IPS-NIHi11 (cell line): Measurements from ENCODE around the gene TFF2.

ENCODE experiments used
- DNase-seq: peaks from one replicate; pipeline ENCODE4 v3.0.0; 2012; ENCODE audit warnings: mixed read lengths, low spot score

Gene TFF2

DNA sequence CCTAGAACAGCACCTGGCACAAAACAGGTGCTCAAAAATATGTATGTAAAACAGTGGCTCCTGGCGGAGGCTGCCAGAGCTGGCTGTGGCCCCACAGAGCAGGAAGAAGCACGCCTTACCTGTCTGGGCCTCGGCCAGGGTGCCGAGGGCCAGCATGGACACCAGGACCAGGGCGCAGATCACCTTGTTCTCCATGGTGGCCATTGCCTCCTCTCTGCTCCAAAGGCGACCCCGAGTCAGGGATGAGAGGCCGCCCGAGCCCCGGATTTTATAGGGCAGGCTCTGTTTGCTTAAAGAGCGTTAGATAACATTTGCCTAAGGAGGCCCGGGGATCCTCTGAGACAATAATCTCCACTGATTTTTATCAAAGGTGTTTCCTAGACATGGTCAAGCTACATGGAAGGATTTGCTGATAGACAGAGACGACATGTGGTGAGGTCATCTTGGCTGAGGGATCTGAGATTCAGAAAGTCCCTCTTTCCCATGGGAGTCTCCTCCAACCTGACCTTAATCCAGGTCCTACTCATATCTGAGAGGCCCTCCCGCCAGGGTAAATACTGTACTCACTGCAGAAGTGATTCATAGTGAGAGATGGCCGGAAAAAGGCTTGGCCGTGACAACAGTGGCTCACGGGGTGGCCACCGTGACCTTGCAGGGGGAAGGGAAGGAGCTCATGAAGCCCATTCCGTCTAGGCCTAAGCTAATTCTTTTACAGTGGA, 15.7 kb upstream of the TFF2 start, which contains the start of gene TFF1:
TFF1 (minus strand) TSS at position 244 of the 719 bp plus-strand sequence; CDS start at position 204, 40 bp downstream.
- no peak for DNase-seq

DNA sequence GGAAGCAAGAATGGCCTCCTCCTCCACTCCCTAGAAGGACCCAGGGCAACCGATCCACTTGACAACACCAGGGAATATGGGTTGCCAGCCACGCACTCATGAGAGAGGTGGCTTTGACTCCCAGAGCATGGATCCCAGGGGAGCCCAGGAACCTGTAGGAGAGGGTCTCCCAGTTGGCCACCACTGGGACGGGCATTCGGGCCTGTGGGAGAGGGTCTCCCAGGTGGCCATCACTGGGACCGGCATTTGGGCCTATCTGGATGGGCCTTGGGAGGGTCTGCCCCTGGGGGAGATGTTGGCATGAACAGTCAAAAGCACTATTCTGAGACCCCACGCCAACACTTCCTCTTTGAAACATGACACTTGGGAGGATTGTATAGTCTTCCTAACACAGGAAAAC, 15.0 kb upstream of the TFF2 start:
- no peak for DNase-seq

DNA sequence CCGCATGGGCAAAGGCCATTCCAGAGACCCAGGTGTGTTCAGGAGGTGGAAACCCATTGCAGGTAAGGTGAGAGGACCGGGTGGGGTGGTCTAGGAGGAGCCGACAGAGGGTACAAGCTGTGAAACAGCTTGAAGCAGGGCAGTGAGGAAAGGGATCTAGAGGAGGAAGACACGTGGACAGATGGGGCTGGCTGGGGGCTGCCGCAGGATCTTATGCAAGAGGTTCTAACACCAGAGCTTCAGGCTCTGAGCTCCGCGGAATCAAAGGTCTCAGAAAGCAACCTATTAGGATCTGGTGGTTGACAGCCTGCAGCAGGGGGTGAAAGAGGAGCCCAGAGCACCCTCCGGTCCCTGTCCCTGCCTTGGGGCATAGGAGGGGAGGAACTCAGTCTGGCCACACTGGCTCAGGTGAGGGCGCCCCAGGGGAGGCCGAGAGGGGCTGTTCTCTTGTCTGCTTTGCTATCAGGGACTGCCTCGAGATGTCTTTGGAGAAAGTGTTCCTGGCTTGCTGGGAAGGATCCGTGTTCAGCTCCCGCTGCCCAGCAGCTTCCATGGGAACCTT, 13.6 kb upstream of the TFF2 start:
- no peak for DNase-seq

DNA sequence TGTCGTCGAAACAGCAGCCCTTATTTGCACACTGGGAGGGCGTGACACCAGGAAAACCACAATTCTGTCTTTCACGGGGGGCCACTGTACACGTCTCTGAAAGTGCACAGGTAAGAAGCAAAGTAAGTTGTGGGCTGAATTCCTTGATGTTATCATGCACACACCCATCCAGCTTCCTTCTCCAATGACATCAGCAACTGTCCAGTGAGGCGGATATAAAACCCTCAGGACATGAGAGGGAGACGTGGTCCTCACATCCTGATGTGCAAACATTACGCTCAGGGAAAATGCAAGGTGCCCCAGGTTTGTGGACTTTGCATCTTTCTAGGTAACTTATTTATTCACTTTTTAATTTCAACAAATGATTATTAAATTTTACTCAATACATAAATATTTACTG, 12.5 kb upstream of the TFF2 start:
- DNase-seq, result no peak

DNA sequence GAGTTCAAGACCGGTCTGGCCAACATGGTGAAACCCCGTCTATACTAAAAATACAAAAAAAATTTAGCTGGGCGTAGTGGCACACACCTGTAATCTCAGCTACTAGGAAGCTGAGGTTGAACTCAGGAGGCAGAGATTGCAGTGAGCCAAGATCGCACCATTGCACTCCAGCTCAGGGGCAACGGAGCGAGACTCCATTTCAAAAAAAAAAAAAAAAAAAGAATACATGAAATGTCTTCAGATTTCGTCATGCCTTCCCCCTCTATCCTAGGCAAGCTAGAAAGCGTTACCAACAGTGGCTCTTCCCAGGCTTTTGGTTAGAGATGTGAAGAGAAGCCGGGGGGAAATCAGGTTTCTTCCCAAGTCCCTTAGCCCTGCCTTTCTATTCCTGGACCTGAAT, 11.9 kb upstream of the TFF2 start:
- DNase-seq, result no peak

DNA sequence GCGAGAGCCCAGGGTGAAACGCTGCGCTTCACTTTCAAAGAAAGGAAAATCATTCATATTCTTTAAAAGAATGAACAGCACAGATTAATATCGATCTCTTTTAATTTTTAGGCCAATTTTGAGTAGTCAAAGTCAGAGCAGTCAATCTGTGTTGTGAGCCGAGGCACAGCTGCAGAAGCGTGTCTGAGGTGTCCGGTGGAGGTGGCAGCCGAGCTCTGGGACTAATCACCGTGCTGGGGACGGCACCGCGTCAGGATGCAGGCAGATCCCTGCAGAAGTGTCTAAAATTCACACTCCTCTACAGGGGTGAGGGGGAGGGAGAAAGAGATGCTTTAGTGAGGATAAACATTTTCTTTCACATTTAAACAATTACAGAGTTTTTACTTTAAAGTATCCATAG, 11.4 kb upstream of the TFF2 start:
- DNase-seq, result no peak

DNA sequence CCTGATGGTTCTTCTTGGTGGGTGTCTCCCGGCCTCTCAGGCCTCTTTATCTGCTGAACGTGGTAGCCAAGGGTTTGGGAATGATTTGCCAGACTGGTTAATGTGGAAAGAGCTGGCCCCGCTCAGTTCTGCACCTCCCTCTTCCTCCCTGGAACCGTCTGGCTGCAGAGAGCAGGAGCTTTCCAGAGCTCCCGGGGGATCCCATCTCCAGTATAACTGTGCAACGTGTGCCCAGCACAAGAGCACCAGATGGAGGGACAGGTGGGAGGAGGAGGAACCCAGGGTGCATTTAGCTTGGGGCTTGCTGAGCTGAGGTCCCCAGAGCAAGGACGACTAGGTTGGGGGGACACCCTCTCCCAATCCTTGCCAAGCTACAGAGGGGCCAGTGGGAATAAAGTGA, 10.5 kb upstream of the TFF2 start:
- no peak for DNase-seq

DNA sequence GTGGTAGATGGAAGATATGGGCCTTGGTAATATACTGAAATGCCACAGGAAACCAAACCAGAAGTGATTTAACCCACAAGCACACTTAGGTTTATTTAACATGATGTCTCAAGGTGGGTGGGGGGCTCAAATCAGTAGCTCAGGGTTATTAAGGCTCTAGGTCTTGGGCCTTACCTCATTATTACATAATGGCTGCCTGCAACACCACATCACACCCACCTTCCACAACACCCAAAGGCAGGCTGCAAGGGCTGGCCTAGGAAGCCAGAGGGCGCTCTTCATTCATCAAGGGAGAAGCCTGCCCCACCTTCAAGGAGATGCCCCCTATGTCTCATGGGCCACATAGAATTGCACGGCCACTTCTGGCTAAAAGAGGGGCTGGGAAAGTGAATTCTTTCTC, 9.5 kb upstream of the TFF2 start:
- no peak for DNase-seq

DNA sequence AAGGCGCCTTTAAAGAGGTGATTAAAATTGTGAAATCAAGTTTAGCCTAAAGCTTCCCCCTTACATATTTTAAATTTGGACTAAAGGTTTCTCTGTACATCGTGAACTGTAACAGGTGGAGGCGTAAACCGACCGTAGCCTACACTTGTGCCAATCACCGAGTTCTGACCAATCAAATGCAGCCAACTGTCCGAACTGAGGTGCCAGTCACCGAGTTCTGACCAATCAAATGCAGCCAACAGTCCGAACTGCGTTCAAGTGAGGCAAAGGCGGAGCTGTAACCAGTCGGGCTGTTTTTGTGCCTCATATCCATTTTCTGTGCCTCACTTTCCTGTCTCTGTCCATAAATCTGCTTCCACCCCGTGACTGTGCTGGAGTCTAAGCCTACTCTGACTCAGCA, 8.1 kb upstream of the TFF2 start:
- DNase-seq, result no peak

DNA sequence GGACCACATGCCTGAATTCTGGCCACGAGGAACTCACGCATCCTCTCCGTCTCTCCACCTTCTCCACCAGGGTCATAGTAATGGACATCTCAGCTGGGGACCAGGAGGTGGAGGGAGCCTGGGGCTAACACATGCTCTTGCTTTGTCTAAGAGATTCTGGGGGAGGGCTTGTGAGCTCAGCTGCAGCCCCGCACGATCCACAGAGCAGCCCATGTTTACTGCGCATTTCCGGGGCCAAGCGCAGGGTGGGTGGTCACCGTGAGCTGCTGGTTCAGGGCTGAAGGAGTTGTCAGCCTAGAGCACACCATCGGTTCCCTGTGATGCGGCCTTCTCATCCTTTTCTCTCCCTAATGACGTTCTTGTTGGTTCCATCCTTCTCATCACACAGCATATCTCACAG, 7.5 kb upstream of the TFF2 start:
- DNase-seq, result no peak

DNA sequence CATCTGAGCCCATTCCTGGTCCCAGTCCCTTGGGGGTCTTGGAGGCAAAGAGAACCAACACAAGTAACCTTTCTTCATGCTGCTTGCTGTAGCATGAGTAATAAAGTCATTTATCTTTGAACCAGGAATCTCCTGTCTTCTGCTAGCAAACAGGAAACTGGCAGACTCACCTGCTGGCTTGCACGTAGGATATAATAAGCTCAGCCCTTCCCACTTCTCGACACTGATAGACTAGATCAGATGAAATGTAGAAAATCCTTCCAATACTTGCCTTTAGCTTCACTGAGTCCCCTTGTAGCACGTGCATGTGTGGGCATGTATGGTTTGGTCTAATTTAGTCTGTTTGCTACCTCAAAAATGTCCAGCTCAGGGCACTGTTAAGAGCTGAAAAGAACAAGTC, 6.5 kb upstream of the TFF2 start:
- DNase-seq, result no peak

DNA sequence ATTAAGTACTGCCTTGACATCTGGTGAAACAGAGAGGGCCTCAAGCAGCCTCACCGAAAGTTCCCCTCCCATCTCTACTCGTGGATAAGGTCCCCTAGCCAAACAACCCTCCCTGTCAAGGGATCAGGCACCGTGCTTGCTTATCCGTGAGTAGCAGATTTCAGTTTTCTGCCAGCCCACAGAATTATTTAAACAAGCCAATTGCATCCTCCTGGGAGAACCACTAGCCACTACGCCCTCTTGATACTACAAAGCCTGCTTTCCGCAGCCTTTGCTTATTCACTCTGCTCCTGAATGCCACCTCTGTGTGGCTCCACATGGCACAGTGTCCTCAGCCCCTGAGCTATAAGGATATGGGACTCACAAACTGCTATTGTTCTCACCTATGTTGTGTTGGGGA, 5.9 kb upstream of the TFF2 start:
- no peak for DNase-seq

DNA sequence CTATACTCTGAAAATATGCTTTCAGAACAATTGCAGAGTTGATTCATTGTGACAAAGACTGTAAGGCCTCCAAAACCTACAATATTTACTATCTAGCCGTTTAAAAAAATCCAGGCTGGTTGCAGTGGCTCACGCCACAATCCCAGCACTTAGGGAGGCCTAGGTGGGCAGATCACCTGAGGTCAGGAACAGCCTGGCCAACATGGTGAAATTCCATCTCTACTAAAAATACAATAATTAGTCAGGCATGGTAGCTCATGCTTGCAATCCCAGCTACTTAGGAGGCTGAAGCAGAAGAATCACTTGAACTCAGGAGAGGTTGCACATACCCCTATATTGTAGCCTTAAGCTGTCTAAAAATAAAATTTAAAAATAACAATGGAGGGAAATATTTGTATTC, 5.3 kb upstream of the TFF2 start:
- no peak for DNase-seq

DNA sequence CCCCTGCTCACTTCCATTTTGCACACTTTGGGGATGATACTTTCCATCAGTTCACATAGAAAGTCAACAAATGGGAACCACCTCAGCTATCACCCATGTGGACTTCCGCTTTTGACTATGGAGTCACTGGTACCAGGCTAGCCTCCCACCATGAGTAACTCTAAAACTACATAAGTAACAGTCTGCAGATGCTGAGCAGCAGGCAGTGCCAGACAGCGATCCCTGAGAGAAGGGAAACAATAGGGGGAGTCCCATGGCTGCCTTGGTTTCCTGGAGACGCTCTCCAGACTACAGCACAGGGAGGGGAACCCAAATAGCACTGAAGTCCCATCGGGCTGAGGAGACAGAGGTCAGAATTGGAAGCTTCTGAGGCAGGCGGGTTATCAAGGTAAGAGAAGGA, 2.8 kb upstream of the TFF2 start:
- DNase-seq, result no peak

DNA sequence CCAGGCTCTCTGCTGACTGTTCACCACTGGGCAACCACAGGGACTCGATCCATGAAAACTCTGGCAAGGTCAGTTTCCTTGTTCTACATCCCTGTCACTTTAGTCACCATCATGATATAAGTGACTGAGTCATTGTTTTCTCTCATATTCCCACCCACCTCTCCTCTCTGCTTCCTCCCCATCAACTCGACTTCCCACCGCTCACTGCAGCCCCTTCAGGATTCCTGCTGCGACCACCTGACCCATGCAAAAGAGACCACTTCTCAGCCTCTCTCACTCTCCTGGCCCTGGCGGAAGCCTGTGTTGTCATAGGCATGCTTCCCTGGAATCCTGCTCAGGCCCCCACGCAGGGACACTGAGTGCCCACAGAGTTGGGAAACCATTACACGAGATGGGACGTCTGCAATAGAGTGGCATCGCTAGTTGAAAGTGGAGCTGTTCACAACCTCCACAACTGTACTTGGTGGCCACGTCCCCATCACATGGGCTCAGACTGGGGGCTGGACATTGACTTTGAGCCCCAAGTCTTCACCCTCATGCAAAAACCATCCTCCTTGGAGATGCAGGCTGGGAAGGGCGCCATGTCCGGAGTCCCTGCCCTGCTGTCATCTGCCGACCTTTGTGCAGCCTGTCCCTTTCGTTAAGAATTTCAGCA, 1.8 kb upstream of the TFF2 start:
- no peak for DNase-seq

DNA sequence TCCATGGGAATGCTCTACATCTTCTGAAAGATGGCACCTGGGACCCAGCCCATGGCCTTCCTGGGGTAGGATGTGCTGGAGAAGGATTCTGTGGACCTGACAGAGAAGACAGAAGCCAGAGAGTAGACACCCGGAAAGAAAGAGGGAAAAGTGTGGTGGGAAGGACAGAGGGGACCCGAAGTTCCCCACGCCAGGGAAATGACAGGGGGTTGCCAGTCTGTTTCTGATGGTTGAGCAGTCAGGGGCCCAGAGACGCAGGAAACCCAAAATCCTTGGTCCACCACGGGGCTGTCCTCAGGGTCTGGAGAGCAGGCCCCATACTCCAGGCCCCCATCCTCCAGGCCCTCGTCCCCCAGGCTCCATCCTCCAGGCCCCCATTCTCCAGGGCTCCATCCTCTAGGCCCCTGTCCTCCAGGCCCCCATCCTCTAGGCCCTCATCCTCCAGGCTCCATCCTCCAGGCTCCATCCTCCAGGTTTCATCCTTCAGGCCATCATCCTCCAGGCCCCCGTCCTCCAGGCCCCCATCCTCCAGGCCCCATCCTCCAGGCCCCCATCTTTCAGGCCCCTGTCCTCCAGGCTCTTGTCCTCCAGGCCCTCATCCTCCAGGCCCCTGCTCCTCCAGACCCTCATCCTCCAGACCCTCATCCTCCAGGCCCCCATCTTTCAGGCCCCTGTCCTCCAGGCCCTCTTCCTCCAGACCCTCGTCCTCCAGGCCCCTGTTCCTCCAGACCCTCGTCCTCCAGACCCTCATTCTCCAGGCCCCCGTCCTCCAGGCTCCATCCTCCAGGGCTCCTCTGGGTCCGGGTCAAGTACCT, 1.0 kb upstream of the TFF2 start:
- no peak for DNase-seq

DNA sequence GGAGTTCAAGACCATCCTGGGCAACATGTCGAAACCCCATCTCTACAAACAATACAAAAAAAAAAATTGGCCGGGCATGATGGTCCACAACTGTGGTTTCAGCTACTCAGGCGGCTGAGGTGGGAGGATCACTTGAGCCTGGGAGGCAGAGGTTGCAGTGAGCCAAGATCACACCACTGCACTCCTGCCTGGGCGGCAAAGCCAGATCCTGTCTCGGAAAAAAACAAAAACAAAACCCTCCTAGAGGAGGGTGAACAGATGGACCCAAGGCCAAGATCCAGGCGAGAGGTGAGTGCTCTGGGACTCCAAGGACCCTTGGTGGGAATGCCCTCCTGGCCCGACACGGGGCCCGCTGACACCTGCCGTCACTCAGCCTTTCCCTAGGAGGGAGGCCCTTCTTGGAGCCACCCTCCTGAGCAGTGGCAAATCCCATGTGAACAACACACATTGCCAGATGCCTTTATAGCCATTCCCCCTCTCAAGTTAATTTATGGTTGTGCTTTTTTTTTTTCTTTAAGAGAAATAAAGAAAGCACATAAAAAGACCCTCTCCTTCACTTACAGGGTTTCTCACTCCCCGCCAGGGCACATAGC, 380 bp downstream of the TFF2 start:
- no peak for DNase-seq

DNA sequence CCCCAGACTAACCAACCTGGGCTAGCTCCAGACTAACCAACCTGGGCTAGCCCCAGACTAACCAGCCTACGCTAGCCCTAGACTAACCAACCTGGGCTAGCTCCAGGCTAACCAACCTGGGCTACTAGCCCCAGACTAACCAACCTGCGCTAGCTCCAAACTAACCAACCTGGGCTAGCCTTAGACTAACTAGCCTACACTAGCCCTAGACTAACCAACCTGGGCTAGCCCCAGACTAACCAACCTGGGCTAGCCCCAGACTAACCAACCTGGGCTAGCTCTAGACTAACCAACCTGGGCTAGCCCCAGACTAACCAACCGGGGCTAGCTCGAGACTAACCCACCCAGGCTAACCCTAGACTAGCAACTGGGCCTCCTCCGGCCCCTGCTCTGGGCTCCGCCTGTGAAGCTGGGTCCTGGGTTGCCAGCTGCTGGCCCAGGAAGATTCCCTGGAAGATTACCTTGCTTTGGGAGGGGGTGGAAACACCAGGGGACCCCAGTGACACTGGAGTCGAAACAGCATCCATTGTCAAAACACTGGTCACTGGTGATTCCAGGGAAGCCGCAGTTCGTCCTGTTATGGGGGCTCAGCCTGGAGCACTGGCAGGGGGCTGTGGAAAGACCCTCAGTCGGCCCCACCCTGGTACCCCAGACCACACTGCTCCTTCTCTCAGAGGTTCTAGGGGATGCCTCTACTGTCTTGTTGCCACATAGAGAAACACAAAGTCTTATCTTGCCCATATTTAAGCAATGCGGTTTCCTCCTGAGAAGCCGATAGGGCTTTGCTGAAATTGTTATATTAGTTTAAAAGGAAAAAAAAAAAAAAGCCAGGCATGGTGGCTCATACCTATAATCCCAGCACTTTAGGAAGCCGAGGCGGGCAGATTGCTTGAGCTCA, 1.1 kb downstream of the TFF2 start:
- DNase-seq, result no peak

DNA sequence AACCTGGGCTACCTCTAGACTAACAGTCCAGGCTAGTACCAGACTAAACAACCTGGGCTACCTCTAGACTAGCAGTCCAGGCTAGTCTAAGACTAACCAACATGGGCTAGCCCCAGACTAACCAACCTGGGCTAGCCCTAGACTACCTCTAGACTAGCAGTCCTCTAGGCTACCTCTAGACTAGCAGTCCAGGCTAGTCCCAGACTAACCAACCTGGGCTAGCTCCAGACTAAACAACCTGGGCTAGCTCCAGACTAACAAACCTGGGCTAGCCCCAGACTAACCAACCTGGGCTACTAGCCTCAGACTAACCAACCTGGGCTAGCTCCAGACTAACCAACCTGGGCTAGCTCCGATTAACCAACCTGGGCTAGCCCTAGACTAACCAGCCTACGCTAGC, 2.0 kb downstream of the TFF2 start:
- no peak for DNase-seq

DNA sequence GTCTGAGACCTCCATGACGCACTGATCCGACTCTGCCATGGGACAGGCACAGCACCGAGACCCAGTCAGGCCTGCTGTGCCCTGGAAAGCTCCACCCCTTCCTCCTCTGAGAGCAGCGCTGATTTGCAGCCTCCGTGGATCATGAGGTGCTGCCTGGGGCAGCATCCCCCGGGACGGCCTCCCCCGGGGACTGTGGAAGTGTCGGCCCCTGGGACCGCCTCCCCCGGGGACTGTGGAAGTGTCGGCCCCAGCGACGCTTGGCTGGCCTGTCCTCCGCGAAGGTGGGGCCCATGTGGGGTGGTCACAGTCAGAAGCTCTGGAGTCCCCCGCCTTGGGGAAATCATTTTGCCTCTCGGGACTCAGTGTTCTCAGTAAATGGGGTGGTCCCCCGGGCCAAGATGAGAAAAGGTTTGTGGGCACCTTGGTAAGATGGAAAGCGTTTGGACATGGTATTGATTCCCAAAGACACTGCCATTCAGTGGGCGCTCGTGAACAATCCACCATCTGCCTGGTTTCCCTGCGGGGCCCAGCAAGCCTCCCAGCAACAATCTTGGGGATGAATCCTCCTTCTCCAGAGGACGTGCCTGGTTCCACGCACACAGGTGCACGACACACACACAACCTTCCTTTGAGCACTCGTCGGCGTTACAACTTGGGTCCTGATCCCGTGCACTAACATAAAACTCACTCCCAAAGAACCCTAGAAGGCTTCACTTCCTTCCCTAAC, 3.0 kb downstream of the TFF2 start:
- DNase-seq, result no peak
